Measurements from ENCODE around the gene RIPK3.
"Not testable (repeated sequence)": the region's sequence is repeated elsewhere in the genome, so short reads cannot be mapped to it uniquely, and the experiment has no call there.

The RIPK3 gene

DNA sequence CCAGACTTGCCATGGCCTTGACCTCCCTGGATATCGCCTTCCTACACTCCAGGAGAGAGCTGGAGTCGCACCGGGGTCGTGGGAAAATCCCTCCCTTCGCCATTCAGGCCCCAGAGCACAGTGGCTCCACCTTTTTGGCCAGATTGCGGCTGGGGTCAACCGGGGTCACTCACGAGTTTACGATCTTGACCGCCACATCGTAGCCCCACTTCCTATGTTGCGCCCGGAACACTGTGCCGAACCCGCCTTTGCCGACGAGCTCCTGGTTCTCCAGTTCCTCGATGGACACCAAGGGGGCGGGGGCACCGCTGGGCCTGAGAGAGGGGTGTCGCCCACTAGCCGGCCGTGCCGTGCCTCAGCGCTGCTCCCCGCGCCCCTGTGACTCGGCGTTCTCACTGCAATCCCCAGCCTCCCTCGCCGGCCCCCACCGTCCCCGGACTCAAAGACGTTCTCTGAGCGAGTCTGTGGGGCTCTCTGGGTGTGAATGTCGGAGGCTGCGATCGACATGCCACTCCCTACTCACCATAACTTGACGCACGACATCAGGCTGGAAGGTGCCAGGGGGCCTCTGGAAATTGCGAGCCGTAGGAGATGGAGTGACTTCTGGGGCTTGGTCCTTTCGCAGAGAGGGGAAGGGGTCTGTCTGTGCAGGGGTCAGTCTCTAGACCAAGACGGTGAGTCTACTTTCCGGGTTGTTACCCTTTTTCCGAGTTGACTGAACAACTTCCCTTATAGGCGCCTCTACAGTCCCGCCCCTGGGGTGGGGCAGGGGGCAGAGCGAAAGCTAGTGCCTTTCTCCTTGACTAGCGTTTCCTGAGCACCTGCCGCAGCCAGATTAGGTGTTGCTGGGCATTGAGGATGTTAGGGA is at the start of gene RIPK3:
TSS of gene RIPK3 (minus strand) at position 708 of the 868 bp plus-strand sequence. CDS start at position 543, 165 bp downstream.
- no peak for DNase-seq

DNA sequence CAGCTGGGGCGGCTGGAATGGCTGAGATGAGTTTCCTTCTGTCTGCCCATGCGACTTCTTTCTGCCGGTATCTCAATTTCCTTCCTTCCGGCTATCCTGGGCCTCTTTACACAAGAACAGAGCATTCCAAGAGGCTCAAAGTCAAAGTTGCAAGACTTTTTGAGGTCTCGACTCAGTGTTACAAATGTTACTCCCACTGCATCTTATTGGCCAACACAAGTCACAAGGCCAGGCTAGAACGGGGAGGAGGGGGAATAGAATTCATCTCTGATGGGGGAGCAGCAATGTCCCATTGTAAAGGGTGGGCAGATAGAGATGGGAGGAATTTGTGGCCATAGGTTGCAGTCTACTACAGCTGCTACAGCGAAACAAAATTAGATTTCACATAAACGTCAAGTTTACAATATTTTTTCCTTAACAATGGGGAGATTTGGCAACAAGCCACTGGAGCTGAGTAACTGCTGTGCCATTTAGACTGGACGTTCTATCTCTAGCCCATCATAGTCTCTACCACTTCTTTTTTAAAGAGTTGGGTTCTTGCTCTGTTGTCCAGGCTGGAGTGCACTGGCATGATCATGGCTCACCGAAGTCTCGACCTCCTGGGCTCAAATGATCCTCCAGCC is 49.5 kb upstream of the RIPK3 start:
- no peak for DNase-seq

DNA sequence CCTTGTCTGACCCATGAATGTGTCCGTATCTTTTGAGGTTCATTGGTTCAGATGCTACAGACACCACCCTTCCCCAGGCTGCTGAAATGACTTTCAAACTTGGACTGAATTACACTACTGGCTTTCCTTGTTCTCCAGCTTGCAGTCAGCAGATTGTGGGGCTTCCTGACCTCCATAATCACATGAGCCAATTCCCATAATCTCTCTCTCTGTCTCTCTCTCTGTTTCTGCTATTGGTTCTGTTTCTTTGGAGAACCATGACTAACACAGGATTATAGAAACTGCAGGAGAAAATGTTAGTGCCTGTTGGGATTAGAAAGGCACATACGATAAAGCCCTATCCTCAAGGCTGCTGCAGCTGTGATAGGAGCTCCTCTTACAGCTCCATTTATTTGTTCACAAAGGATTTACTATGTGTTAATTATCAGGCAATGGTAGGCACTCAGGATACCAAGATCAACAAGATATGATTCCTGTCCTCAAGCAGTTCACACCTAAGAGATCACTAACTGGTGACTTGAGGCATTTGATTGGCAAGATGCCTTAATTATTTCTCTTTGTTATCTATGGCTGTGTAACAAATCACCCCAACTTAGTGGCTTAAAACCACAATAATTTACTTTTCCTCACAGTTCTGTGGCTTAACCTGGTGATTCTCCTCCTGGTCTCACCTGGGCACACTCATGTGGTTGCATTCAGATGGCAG is 48.8 kb upstream of the RIPK3 start:
- no peak for DNase-seq

DNA sequence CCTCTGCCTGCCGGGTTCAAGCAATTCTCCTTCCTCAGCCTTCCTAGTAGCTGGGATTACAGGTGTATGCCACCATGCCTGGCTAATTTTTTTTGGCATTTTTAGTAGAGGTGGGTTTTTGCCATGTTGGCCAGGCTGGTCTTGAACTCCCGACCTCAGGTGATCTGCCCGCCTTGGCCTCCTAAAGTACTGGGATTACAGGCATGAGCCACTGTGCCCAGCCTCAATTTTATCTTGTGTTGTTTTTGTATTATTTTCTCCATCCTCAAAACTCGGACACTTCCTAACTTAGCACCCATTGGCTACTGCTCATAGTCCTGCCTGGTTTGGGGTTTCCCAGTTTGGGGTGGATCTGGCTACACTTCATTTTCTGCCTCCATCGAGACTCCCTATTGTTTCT is 47.8 kb upstream of the RIPK3 start:
- DNase-seq: not testable (repeated sequence)

DNA sequence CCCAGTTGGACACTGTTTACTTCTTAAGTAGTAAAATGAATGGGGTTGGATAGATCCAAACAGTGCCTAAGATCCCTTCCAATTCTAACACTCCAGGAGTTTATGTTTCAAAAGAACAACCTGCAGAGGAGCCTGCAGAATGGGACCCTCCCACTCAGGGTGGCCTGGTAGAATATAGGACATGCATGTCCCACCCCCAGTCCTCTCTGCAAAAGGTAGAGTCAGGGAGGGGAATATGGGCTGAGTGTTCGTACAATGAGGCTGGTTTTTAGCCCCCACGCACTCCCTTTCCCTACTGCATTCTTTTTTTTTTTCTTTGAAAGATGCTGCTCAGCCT is 47.2 kb upstream of the RIPK3 start:
- no peak for DNase-seq

DNA sequence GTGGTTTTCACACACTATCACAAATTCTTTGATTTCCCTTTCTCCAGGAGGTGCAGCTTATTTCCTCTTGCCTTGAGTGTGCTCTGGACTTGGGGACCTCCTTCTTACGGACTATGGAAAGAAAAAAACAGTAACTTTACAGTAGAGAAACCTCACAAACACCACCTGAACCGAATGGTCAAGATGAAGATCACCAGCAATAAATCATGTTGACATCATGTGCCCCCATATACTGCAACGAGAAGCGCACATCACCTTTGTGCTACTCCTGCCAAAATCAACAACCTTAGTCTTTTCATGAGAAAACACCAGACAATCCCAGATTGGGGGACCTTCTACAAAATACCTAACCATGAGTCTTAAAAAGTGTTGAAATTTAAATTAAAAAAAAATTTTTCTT is 45.7 kb upstream of the RIPK3 start:
- DNase-seq: no peak

DNA sequence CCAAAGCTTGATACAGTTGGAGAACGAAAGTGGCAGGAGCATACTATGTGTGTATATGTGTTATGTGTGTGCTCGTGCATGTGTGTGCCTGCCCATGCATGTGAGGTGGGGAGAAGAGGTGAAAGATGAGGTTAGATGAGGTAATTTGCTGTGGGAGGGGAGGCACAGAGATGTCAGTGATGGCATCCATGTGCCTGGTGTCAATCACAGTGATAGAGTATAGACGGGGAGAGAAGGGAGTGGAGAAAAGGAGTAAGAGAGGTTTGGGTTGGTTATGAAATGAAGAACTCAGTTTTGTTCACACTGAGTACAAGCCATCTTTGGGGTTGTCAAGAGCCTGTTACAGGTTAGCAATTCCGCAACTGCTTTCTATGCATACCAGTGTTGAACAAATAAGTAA is 44.4 kb upstream of the RIPK3 start:
- DNase-seq: no peak

DNA sequence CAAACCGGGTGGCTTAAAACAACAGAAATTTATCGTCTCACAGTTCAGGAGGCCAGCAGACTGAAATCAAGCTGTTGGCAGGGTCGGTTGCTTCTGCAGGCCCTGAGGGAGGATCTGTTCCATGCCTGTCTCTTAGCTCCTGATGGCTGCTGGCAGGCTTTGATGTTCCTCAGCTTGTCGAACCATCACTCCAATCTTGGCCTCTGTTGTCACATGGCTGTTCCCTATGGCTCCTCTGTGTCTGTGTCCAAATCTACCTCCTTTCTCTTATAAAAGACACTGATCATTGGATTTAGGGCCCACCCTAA is 42.2 kb upstream of the RIPK3 start:
- no peak for DNase-seq

DNA sequence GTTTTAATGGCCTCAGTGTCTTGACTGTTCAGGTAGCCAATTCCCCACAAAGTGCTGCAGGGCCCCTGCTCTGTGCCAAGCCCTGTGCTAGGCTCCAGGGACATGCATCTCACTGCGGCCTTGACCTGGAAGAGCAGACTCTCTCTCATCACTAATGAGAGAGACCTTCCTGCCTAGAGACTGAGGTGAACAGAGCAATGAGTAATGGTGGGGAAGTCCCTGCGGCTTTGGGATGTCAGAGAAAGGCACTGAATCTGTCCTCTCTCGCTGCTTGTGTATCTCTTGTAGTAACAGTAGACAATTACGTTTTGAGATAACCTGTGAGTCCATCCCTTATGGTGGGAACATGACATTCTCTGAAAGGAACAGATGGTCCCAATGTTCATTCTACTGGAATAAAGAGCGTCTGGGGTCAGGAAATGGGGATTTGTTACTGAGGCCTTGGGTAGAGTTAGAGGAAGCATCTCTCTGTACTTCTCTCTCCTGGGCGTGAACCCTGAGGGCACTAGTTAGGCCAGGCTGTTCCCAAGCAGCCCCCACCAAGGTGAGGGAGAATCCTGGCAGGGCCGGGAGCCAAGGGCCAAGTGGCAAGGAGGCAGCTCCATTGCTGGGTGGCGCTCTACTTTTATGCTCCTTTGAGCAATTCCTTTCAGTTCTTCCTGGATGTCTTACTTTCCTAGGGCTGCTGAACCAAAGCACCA is 41.7 kb upstream of the RIPK3 start:
- DNase-seq: peak; percentile 27 to 72

DNA sequence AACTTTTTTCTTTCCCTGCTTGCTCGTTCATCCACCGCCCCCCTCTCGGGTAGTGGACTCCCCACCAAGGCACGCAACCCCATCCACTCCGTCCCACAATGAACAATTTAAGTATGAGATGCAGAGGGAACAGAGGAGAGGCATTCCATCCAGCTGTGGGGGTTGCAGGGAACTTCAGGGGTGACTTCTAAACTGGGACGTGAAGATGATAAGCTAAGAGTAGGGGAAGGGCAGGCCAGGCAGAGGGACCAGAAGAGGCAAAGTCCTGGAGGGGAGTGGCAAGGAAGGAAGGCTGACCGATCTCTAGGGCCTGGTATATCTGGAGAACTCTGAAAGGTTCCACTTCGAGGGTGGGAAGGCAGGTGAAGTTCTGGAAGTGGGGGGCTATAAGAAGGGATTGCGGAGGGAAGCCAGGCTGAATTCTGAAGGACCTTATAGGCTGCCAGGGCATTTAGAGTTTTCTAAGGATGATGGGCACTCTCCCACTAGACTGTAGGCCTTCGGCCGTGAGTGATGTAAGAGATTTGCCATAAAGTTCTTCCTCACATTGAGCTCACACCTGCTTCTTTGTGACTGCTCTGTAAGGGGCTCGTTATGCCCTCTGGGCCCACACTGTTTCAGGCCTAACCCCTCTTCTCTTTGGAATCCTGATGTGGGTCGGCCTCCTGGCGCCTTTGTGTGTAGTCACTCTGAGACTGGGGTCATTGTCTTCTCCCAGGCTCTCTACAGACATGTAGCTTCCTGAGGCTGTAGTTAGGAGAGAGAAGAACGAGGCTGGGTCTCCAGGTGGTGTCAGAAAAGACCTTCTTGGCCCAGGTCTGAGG is 40.3 kb upstream of the RIPK3 start:
- DNase-seq: no peak

DNA sequence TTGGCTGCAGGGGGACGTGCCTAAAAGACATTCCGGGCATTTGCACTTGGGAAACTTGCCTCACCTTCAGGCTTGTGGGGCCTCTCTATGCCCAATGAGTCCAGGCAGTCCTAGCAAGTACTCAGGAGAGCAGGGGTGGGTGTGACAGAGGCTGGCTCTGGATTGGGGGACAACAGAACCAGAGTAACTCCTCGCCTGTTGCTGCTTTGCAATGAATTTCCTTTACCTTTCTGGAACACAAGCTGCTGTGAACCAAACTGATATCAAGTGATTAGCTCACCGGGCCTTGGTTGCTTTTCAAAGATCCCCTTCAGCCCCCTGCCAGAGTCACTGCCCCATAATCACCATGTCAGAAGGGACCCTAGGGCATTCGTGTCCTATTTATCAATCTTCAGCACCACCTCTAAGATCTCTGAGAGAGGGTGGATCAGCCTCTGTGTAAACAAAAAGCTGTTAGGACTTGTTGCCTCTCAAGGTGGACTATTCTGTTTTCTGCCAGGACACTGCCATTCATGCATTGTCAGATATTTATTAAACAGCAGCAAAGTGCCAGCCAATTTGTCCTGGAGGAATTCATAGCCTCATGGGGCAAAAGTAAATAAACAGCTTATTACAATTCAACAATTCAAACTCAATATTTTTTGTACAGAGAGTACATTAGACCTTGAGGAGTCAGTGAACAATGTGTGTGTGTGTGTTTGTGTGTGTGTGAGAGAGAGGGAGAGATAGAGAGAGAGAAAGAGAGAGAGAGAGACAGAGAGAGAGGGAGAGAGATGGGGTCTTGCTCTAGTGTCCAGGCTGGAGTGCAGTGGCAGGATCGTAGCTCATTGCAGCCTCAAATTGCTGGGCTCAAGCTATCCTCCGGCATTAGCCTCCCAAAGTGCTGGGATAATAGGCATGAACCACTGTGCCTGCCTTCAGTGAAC is 39.5 kb upstream of the RIPK3 start:
- DNase-seq: no peak

DNA sequence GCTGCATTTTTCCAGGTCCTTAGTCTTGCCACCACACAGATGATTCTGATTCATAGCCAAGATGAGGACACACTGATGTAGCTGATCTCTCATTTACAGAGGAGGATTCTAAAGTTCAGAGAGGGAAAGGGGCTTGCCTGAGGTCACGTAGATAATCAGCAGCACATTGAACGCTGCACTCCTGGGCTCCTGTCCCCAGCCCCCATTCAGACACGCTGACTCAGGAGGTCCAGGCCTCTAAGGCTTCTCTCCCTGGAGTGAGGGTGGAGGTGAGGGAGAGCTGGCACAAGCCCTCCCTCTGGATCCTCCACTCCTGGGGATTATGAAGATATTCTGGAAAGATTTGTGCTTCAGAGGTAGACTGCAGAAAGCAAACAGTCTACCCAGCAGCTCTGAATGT is 38.5 kb upstream of the RIPK3 start:
- DNase-seq: no peak

DNA sequence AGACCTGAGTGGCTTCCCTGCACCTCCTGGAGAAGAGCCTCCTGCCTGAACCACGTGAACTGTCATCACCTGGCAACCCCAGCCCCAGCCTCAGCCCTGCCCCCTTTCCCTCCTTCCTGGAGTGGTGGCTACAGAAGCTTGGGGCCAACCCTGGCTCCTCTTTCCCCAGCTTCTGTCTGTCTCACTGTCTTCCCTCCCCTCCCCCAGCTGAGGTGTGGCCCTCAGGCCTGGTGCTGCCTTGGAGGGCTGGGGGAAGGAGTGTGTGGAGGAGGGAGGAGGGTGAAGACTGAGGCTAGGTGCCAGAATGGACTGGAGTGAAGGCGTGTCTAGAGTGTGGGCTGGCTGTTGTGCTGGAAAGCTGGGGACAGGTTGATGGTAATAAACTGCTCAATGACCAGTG is 37.9 kb upstream of the RIPK3 start:
- no peak for DNase-seq

DNA sequence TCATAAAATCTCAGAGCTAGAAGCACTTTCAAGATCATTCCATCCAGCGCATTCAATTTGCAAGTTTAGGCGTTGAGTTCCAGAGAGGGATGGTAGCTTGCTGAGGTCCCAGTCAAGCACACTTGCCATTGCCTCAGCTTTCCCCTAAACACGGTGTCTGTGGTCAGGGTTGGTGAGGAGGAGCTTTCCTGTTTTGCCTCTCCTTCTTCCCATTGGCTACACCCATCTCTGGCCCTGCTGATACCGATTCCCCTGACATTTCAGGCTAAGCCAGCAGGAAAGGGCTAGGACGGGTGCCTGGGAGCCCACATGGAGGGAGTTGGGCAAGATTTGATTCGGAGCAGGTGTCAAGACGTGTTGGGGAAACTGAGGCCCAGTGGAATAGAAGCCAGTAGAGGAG is 37.3 kb upstream of the RIPK3 start:
- no peak for DNase-seq

DNA sequence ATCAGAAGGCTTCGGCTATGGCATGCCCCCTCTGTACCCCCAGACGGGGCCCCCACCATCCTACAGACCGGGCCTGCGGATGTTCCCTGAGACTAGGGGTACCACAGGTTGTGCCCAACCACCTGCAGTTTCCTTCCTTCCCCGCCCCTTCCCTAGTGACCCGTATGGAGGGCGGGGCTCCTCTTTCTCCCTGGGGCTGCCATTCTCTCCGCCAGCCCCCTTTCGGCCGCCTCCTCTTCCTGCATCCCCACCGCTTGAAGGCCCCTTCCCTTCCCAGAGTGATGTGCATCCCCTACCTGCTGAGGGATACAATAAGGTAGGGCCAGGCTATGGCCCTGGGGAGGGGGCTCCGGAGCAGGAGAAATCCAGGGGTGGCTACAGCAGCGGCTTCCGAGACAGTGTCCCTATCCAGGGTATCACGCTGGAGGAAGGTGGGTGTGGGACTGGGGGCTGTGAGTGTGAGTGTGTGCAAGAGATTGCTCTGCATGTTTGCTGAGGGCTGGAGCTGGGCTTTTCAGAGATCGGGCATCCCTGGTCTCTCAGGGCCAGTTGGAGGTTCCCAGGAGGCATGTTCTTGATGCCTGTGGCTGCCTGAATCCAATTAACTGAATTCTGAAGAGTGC is 36.8 kb upstream of the RIPK3 start:
- DNase-seq: no peak

DNA sequence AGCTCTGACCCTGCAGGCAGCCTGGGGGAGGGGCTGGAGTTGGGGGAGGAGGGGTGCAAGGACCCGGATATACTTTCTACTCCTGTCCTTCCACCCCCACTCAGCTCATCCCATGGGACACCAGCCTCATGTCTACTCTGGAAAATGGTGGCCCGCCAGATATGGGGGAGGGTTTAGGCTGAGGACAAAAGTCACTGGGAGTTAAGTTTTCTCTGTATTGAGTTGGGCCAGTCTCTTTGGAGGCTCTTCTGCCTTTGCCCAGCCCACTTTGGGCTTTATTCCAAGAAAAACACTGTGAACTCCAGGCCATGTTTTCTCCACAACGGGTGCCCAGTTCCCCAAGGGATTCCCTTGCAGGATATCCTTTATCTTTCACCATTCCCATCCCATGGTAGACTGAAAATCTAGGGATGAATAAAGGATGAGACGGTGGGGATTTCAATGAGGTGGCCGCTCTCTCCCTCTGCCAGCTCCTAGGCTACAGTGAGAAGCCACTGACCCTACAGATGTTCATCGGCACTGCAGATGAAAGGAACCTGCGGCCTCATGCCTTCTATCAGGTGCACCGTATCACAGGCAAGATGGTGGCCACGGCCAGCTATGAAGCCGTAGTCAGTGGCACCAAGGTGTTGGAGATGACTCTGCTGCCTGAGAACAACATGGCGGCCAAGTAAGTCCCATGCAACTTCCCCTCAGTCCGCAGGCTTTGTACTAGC is 33.1 kb upstream of the RIPK3 start:
- DNase-seq: no peak

DNA sequence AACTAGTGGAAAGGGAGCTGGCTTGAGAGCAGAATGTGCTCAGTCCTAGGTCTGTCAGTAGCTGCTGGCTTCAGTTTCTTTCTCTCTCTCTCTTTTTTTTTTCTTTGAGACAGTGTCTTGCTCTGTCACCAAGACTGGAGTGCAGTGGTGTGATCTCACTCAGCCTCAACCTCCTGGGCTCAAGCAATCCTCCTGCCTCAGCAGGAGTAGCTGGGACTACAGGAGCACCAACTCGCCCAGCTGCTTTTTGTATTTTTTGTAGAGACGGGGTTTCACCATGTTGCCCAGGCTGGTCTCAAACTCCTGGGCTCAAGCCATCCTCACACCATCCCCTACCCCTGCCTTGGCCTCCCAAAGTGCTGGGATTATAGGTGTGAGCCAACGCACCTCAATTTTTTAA is 31.8 kb upstream of the RIPK3 start:
- DNase-seq: not testable (repeated sequence)

DNA sequence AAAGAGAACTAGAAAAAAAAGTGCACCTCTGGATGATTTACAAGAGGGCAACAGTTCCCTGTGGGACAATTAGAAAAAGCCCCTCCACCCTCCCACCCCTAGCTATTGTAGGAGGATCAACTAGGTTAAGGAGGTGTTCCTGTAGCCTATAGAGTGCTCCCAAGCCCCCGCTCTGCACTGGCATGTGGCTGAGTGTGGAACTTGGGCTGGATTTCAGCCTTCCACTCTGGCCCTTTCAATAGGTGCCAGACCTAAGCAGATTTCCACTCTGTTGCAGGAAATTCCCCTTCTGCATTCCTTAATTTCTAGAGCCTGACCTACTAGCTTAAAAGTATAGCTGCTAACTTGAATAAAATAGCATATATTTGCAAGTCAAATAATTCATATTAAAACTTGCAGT is 31.0 kb upstream of the RIPK3 start:
- DNase-seq: no peak

DNA sequence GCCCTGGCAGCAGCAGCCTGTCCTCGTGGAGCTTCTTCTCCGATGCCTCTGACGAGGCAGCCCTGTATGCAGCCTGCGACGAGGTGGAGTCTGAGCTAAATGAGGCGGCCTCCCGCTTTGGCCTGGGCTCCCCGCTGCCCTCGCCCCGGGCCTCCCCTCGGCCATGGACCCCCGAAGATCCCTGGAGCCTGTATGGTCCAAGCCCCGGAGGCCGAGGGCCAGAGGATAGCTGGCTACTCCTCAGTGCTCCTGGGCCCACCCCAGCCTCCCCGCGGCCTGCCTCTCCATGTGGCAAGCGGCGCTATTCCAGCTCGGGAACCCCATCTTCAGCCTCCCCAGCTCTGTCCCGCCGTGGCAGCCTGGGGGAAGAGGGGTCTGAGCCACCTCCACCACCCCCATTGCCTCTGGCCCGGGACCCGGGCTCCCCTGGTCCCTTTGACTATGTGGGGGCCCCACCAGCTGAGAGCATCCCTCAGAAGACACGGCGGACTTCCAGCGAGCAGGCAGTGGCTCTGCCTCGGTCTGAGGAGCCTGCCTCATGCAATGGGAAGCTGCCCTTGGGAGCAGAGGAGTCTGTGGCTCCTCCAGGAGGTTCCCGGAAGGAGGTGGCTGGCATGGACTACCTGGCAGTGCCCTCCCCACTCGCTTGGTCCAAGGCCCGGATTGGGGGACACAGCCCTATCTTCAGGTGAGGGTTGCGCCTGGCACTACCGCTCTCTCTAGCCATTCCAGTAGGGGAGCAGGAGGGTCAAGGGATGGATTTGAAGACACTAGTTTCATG is 30.3 kb upstream of the RIPK3 start:
- DNase-seq: no peak

DNA sequence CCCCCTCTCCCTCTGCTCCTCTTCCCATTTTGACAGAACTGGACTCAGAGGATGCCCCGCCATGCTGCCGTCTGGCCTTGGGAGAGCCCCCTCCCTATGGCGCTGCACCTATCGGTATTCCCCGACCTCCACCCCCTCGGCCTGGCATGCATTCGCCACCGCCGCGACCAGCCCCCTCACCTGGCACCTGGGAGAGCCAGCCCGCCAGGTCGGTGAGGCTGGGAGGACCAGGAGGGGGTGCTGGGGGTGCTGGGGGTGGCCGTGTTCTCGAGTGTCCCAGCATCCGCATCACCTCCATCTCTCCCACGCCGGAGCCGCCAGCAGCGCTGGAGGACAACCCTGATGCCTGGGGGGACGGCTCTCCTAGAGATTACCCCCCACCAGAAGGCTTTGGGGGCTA is 29.7 kb upstream of the RIPK3 start:
- no peak for DNase-seq
